Brain microvascular endothelial cell (primary cell): ENCODE measurements around the gene C16orf96.

Source experiments
- DNase-seq: peaks from one replicate; pipeline ENCODE4 v3.0.0-alpha.2; 2020
- H3K27ac ChIP-seq: fragments of 250-450 bp; sonication (Bioruptor Pico); 2 replicates; pipeline ENCODE4 v1.5.1; 2020; ENCODE audit warnings: mild to moderate bottlenecking, moderate library complexity
- H3K27me3 ChIP-seq: fragments of 250-450 bp; sonication (Bioruptor Pico); replicated peaks from 2 replicates; pipeline ENCODE4 v1.5.1; 2020; ENCODE audit warnings: mild to moderate bottlenecking
- H3K36me3 ChIP-seq: fragments of 250-450 bp; sonication (Bioruptor Pico); replicated peaks from 2 replicates; pipeline ENCODE4 v1.5.1; 2020; ENCODE audit warnings: mild to moderate bottlenecking
- H3K4me3 ChIP-seq: 2 replicates; pipeline ENCODE4 v1.5.1; 2011; ENCODE audit warnings: low read depth, mild to moderate bottlenecking, control low read depth, low read length, moderate library complexity
- in situ Hi-C: cut with HindIII; loops from 2 replicates; pipeline ENCODE4 v1.10.0; 2017; ENCODE audit warnings: low sequenced_read_pairs, low pct_ligation_motif_present
- TF ChIP-seq, protein P1 (sequence below): IDR thresholded peaks from 2 replicates; pipeline ENCODE4 v1.5.1; 2011; ENCODE audit warnings: low read depth, mild to moderate bottlenecking, moderate library complexity, low read length, control low read depth, inconsistent platforms; ENCODE audit errors: missing control alignments

The C16orf96 gene

DNA sequence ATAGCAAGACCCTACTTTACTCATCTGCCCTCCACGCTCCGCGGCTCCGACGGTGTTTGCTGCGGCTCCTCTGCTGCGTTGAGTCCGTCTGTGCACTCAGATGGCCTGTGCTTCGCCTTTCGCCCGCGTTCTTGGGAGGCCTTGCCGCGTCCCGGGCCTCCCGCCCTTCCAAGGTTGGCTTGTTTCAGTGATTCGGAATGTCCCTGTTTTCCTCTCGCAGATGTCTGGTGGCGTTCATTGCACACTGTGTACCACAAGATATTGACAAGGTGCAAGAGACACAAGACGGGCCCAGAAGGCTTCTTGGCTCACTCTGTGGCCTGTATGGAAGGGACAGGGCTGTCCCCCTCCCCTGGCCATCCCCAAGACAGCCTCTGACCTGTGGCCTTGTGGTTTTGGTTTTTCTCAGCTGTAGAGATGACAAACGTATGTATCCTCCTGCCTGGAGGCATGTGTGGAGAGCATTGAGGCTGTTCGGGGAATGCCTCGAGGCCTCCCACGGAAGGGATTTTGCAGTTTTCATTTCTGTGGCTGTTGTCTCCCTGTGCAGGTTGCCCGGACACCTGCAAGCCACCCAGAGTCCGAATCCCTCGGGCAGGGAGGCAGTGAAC is 83.9 kb downstream of the C16orf96 start:
- no peak for DNase-seq
- in situ Hi-C loops = no loop called here
- H3K36me3 ChIP-seq = no peaks in the 10 kb centered on the region
- no peak overlapping the region for H3K4me3 ChIP-seq
- TF ChIP-seq, protein P1, sequence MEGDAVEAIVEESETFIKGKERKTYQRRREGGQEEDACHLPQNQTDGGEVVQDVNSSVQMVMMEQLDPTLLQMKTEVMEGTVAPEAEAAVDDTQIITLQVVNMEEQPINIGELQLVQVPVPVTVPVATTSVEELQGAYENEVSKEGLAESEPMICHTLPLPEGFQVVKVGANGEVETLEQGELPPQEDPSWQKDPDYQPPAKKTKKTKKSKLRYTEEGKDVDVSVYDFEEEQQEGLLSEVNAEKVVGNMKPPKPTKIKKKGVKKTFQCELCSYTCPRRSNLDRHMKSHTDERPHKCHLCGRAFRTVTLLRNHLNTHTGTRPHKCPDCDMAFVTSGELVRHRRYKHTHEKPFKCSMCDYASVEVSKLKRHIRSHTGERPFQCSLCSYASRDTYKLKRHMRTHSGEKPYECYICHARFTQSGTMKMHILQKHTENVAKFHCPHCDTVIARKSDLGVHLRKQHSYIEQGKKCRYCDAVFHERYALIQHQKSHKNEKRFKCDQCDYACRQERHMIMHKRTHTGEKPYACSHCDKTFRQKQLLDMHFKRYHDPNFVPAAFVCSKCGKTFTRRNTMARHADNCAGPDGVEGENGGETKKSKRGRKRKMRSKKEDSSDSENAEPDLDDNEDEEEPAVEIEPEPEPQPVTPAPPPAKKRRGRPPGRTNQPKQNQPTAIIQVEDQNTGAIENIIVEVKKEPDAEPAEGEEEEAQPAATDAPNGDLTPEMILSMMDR = no peak
- H3K27me3 ChIP-seq = no peaks in the 10 kb centered on the region
- no peak overlapping the region for H3K27ac ChIP-seq

DNA sequence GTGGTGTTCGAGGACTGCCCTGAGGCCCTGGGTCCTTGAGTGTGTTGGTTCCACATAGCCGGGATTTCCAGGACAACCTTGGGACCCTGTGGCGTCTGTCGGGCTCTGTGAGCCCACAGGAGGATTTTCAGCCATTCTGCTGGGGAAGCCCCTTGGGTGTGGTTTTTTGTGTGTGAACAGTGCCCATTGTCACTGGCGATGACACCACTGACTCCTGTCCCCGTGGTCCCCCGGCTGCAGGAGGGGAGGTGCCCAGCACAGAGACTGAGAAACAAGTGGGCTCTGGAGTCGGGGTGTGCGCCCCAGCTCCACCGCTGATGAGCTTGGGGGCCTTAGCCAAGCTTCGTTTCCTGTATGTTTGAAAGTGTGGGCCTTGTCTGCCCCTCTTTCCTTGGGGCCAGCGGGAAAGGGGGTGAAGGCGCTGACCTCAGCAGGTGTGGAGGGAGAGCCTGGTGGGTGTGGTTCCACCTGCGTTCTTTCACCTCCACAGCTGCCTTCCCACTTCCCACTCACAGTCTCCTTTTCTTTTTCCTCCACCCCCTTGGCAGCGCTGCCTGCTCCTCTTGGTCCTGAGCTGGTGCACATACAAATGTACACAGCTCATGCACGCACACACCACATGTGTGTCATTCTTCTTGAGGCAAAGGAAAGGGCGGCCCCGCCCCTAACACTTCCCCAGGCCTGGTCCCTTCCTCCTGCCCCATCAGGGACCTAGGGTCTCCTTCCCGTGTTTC is 84.6 kb downstream of the C16orf96 start:
- Histone ChIP-seq H3K27ac (no peak overlapping the region), H3K36me3 (no peaks in the 10 kb centered on the region), H3K4me3 (no peak overlapping the region), H3K27me3 (no peaks in the 10 kb centered on the region)
- no peak for DNase-seq
- in situ Hi-C loops = no loop called here
- TF ChIP-seq, protein P1 = no peak

DNA sequence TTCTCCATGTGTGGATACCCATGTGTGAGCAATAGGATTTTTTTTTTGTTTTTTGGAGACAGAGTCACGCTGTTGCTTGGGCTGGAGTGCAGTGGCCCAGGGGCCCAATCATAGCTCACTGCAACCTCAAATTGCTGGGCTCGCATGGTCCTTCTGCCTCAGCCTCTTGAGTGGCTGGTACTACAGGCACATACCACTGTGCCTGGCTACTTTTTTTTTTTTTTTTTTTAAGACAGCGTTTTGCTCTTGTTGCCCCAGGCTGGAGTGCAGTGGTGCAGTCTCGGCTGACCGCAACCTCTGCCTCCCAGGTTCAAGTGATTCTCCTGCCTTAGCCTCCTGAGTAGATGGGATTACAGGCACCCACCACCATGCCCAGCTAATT is 85.2 kb downstream of the C16orf96 start:
- in situ Hi-C loops = no loop called here
- Histone ChIP-seq H3K27me3 (no peaks in the 10 kb centered on the region), H3K27ac (no peak overlapping the region), H3K4me3 (no peak overlapping the region), H3K36me3 (no peaks in the 10 kb centered on the region)
- TF ChIP-seq, protein P1 = no peak
- DNase-seq = no peak

DNA sequence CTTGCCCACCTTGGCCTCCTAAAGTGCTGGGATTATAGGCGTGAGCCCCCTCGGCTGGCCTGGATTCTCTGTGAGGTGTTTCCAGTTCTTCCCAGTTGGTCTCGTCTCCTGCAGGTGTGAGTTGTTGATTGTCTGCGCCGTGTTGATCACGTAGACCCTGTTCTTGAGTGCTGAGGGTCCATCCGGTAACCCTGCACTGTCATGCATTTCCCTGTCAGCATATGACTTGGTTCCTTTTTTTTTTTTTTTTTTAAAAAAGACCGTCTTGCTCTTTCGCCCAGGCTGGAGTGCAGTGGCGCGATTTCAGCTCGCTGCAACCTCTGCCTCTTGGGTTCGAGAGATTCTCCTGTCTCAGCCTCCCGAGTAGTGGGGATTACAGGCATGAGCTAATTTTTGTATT is 85.8 kb downstream of the C16orf96 start:
- in situ Hi-C loops = no loop called here
- TF ChIP-seq, protein P1 = no peak
- Histone ChIP-seq H3K27me3 (no peaks in the 10 kb centered on the region), H3K4me3 (no peak overlapping the region), H3K27ac (no peak overlapping the region), H3K36me3 (no peaks in the 10 kb centered on the region)
- no peak for DNase-seq

DNA sequence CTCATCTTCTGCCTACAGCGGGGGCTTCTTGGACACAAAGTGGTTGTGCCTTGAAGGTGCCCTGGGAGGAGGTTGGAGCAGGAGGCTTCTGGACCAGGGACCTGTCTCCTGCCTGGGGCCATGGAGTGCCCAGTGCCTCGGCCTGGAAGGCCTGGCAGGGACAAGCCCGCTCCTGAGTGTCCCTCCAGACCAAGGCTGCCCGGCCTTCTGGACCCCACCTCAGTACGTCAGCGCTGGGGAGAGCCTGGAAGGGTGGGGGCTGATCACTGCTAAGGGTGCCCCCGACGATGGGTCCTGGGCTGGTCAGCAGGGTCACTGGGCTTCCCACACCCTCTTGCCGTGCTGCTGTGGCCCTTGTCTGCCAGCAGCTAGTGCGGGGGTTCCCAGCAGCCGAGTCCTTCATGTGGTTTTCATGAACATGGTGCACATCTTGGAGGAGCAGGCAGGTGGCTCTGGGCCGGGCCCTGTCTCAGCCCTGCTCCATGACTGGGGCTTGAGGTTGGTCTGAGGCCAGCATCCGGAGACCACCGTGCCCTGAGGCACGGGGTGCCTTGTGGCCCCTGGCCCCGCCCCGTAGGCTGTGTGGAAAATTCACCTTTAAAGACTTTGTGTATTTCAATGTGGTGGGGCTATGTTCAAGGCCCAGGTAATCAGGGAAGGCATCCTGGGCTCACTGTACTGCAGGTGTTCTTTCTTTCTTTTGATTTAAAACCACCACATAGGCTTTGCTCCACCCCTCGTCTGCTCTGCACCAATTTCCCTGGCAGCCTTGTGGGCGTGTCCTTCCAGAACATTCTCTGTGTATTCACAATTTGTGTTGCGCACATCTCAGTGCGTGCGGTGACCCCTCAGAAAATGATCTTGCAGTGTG is 90.9 kb downstream of the C16orf96 start:
- in situ Hi-C loops = no loop called here
- DNase-seq = no peak
- no peak overlapping the region for H3K27ac ChIP-seq
- no peak overlapping the region for H3K4me3 ChIP-seq
- TF ChIP-seq, protein P1 = no peak
- H3K36me3 ChIP-seq = peaks cover 10% of the 10 kb centered on the region
- no peaks in the 10 kb centered on the region for H3K27me3 ChIP-seq
